Body of pancreas (tissue), 4 donors: ENCODE measurements around the gene RTL10. TPM values are rescaled to one million over a fixed set of nuclear protein-coding genes. Genes with fewer than 3 reads are reported as not detected.

ENCODE experiments used
- ATAC-seq: fragments of 150-250 bp; one replicate; pipeline ENCODE4 v1.9.1; 2016
- DNase-seq, 4 donors: peaks; one replicate each; pipeline ENCODE4 v3.0.0-alpha.2; 2019
- H3K27ac ChIP-seq, 4 donors: fragments of 200-600 bp; sonication (generic); 1 replicate in 3 of 4; 2 replicates in 1 of 4; pipeline versions ENCODE4 v1.5.1 to v1.6.1; 2016 to 2019; ENCODE audit warnings: mild to moderate bottlenecking in 1 of 4, mixed read lengths in 1 of 4, moderate library complexity in 1 of 4
- H3K27me3 ChIP-seq, 2 donors: fragments of 200-600 bp; sonication (generic); one replicate each; pipeline ENCODE4 v1.6.0; 2016; ENCODE audit warnings: mild to moderate bottlenecking in 1 of 2
- H3K36me3 ChIP-seq, 2 donors: fragments of 200-600 bp; sonication (generic); replicated peaks in 1 of 2; 2 replicates each; pipeline ENCODE4 v1.5.1; 2016; ENCODE audit warnings: low read depth in 2 of 2; ENCODE audit not compliant: insufficient read depth in 1 of 2
- H3K4me1 ChIP-seq: fragments of 200-600 bp; sonication (generic); one replicate; pipeline ENCODE4 v1.6.0; 2016
- H3K4me3 ChIP-seq, 2 donors: fragments of 200-600 bp; sonication (generic); 1 replicate in 1 of 2; 2 replicates in 1 of 2; pipeline ENCODE4 v1.5.1; 2016 to 2019
- H3K9me3 ChIP-seq, 3 donors: fragments of 200-600 bp; sonication (generic); 1 replicate in 2 of 3; 2 replicates in 1 of 3; pipeline ENCODE4 v1.5.1; 2016
- CTCF ChIP-seq, 7 experiments: fragments of 450-650 bp in 4 of 7; fragments of 200-600 bp in 3 of 7; sonication (generic) in 3 of 7; IDR thresholded peaks; one replicate each; pipeline ENCODE4 v1.5.1; 2016 to 2019; ENCODE audit warnings: antibody characterized with exemption in 7 of 7
- POLR2A ChIP-seq, 3 donors: fragments of 450-650 bp; IDR thresholded peaks; one replicate each; pipeline ENCODE4 v1.6.1; 2016; ENCODE audit warnings: antibody characterized with exemption in 3 of 3, mild to moderate bottlenecking in 2 of 3
- WGBS, 2 donors: methylation state at CpG; one replicate each; pipeline ENCODE4 v1.1.5; 2017; 5-methylcytosine and 5-hydroxymethylcytosine counted together
- intact Hi-C: fragments of 100-400 bp; cut with DNase I; formaldehyde crosslinking; loops from one replicate; pipeline ENCODE4 v1.15.1; 2023
- total RNA-seq, 2 donors: library from RNA; depleted of rRNA; stranded (reverse); fragments of >200 nt; gene quantifications; one replicate each; pipeline ENCODE4 v1.1.0, GENCODE V29; 2016

The RTL10 gene
- total RNA-seq, 2 donors from 2014 or later, result 10.2 to 14.8 TPM

GRCh38 chr22:19871845-19872778 lies 17.4 kb upstream of the RTL10 start:
- 85% methylated on average over 15 of the region's 16 CpGs; no CpG with 5 or more reads in 1 of the 2 donors for WGBS, 2 donors
- no peak overlapping the region for H3K4me3 ChIP-seq

GRCh38 chr22:19871023-19871844 lies 16.6 kb upstream of the RTL10 start:
- H3K27me3 ChIP-seq, result no peaks in the 10 kb centered on the region
- ATAC-seq, result no peak
- H3K9me3 ChIP-seq, result no peaks in the 10 kb centered on the region
- TF ChIP-seq POLR2A (IDR thresholded peaks at IDR 0.05) (no peak), CTCF (IDR thresholded peaks at IDR 0.05) (no peak)
- H3K4me3 ChIP-seq, result no peak overlapping the region
- intact Hi-C loops, result no loop called here
- 78 to 82% methylated on average over 12 to 18 of the region's 19 CpGs for WGBS, 2 donors
- peak in 3 of 4 donors; percentile 1 to 10 (median 10) for DNase-seq
- H3K36me3 ChIP-seq, result no peaks in the 10 kb centered on the region
- H3K4me1 ChIP-seq, result peaks cover 37% of the 10 kb centered on the region
- H3K27ac ChIP-seq, result no peak overlapping the region

More at GRCh38 chr22:19871845-19872778, 17.4 kb upstream of the RTL10 start:
- DNase-seq, result peak in 2 of 4 donors; percentile 1 to 12
- Histone ChIP-seq H3K4me1 (peaks cover 36% of the 10 kb centered on the region), H3K36me3 (no peaks in the 10 kb centered on the region), H3K9me3 (no peaks in the 10 kb centered on the region), H3K27me3 (no peaks in the 10 kb centered on the region), H3K27ac (peak overlapping the region in 1 of 4 donors; percentile 46)
- intact Hi-C loops, result no loop called here
- no peak for ATAC-seq
- TF ChIP-seq POLR2A (IDR thresholded peaks at IDR 0.05) (no peak), CTCF (IDR thresholded peaks at IDR 0.05) (no peak)

GRCh38 chr22:19870153-19871022 lies 15.7 kb upstream of the RTL10 start:
- H3K36me3 ChIP-seq, result no peaks in the 10 kb centered on the region
- intact Hi-C loops, result no loop called here
- H3K4me1 ChIP-seq, result peaks cover 41% of the 10 kb centered on the region
- 78 to 85% methylated on average over 13 to 30 of the region's 30 CpGs for WGBS, 2 donors
- DNase-seq (peak; percentile 1 to 15 (median 13)), ATAC-seq (no peak)
- H3K27ac ChIP-seq, result peak overlapping the region in 2 of 4 donors; percentile 6 to 57
- H3K9me3 ChIP-seq, result no peaks in the 10 kb centered on the region
- no peak overlapping the region for H3K4me3 ChIP-seq
- no peak for TF ChIP-seq POLR2A (IDR thresholded peaks at IDR 0.05)
- TF ChIP-seq CTCF (IDR thresholded peaks at IDR 0.05), result no peak
- H3K27me3 ChIP-seq, result no peaks in the 10 kb centered on the region

- ATAC-seq, result no peak
- Histone ChIP-seq H3K27ac (peak overlapping the region in 3 of 4 donors; percentile 6 to 57 (median 7)), H3K9me3 (no peaks in the 10 kb centered on the region), H3K4me1 (peaks cover 39% of the 10 kb centered on the region), H3K4me3 (no peak overlapping the region), H3K36me3 (no peaks in the 10 kb centered on the region), H3K27me3 (no peaks in the 10 kb centered on the region)
- intact Hi-C loops, result no loop called here
- TF ChIP-seq POLR2A (IDR thresholded peaks at IDR 0.05), result no peak
- TF ChIP-seq CTCF (IDR thresholded peaks at IDR 0.05), result peak in 1 of 7 experiments; percentile 4
- WGBS, 2 donors, result 85 to 90% methylated on average over 7 to 10 of the region's 12 CpGs
- peak; percentile 1 to 12 (median 8) for DNase-seq
Measured at GRCh38 chr22:19869497-19870152, 15.0 kb upstream of the RTL10 start.
